HUES48 (cell line): ENCODE results near the gene FNIP2.

ENCODE experiments used
- H3K27ac ChIP-seq: one replicate; pipeline ENCODE4 v1.7.0; 2013; ENCODE audit warnings: low read depth, low read length, inconsistent platforms
- H3K27me3 ChIP-seq: 2 replicates; pipeline ENCODE4 v1.6.1; 2013; ENCODE audit warnings: mild to moderate bottlenecking, low read length; ENCODE audit not compliant: control insufficient read depth, insufficient read depth
- H3K36me3 ChIP-seq: 2 replicates; pipeline ENCODE4 v1.6.1; 2013; ENCODE audit warnings: low read length; ENCODE audit not compliant: control insufficient read depth, insufficient read depth
- H3K4me1 ChIP-seq: 2 replicates; pipeline ENCODE4 v1.6.1; 2013; ENCODE audit warnings: mild to moderate bottlenecking, low read length; ENCODE audit not compliant: control insufficient read depth, insufficient read depth
- H3K4me3 ChIP-seq: 2 replicates; pipeline ENCODE4 v1.5.1; 2013; ENCODE audit warnings: mild to moderate bottlenecking, low read depth, low read length
- H3K9ac ChIP-seq: 2 replicates; pipeline ENCODE4 v1.6.1; 2013; ENCODE audit warnings: mild to moderate bottlenecking, low read depth, low read length, moderate library complexity
- H3K9me3 ChIP-seq: 2 replicates; pipeline ENCODE4 v1.6.1; 2013; ENCODE audit warnings: low read length; ENCODE audit not compliant: control insufficient read depth, insufficient read depth

FNIP2 gene

GRCh38 chr4:158768555-158769174 lies at the start of gene FNIP2:
FNIP2 (plus strand) TSS chr4:158769026; CDS start chr4:158769213, 187 bp downstream.
- no peaks in the 10 kb centered on the region for H3K36me3 ChIP-seq
- peaks cover 14% of the 10 kb centered on the region; the same call in 1 of the 2 replicates for H3K4me1 ChIP-seq
- peak within 1 kb of the TSS; percentile 99 for H3K4me3 ChIP-seq
- H3K27ac ChIP-seq, result peak within 1 kb of the TSS; percentile 87
- peak within 1 kb of the TSS; percentile 94 for H3K9ac ChIP-seq
- no peaks in the 10 kb centered on the region for H3K9me3 ChIP-seq
- H3K27me3 ChIP-seq, result peaks cover 11% of the 10 kb centered on the region

- Histone ChIP-seq H3K9me3 (no peaks in the 10 kb centered on the region), H3K27me3 (no peaks in the 10 kb centered on the region), H3K27ac (no peak overlapping the region), H3K36me3 (peaks cover 45% of the 10 kb centered on the region), H3K4me3 (peak overlapping the region; percentile 82), H3K9ac (peak overlapping the region; percentile 81; the same call in 1 of the 2 replicates), H3K4me1 (peaks cover 3% of the 10 kb centered on the region)
Measured at GRCh38 chr4:158721680-158722079, 47.1 kb upstream of the FNIP2 start.

DNA sequence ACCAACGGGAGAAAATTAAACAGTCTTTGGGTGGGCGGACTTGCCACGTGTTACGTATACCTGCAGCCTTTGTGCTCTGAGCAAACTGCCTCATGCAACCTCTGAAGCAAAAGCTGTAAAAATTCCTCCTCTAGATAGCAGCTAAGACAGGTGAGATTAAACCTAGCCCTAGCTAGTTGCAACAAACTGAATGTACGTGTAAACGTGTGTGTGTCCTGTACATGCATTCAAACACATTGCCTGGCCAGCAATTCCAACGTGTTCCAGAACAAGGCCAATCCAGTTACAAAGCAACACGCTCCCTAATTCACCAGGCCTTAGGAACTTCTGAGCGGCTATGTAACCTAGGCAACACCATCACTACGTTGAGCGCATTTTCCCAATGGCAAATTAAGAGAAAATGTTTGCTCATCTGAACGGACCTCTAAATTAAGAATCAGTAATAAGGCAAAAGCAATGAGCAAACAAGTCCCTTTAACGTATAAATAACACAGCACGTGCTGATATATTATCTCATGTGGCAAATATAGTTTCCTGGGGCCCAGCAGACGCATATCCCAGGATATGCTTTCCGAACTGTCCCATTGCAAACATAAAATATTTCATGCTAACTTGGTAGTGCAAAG lies 46.4 kb upstream of the FNIP2 start:
- H3K4me3 ChIP-seq, result peak overlapping the region; percentile 82
- peak overlapping the region; percentile 85 for H3K27ac ChIP-seq

GRCh38 chr4:158722917-158723793 lies 45.7 kb upstream of the FNIP2 start, which contains the start of gene PPID:
PPID (minus strand) TSS chr4:158723396; CDS start chr4:158723288, 108 bp downstream.
- Histone ChIP-seq H3K27me3 (no peaks in the 10 kb centered on the region; the same call in 1 of the 2 replicates), H3K4me1 (peaks cover 3% of the 10 kb centered on the region), H3K9ac (peak within 1 kb of the TSS; percentile 81), H3K4me3 (peak within 1 kb of the TSS; percentile 82), H3K9me3 (no peaks in the 10 kb centered on the region), H3K27ac (peak within 1 kb of the TSS; percentile 85), H3K36me3 (peaks cover 31% of the 10 kb centered on the region)

More for the DNA sequence above, 46.4 kb upstream of the FNIP2 start:
- H3K27me3 ChIP-seq, result no peaks in the 10 kb centered on the region
- H3K36me3 ChIP-seq, result peaks cover 38% of the 10 kb centered on the region
- H3K9me3 ChIP-seq, result no peaks in the 10 kb centered on the region
- H3K9ac ChIP-seq, result peak overlapping the region; percentile 81
- H3K4me1 ChIP-seq, result peaks cover 3% of the 10 kb centered on the region

- Histone ChIP-seq H3K27me3 (no peaks in the 10 kb centered on the region; the same call in 1 of the 2 replicates), H3K4me3 (no peak overlapping the region), H3K9ac (no peak overlapping the region), H3K9me3 (no peaks in the 10 kb centered on the region), H3K4me1 (peaks cover 8% of the 10 kb centered on the region), H3K27ac (no peak overlapping the region), H3K36me3 (peaks cover 16% of the 10 kb centered on the region)
Measured at GRCh38 chr4:158724637-158725036, 44.2 kb upstream of the FNIP2 start.

DNA sequence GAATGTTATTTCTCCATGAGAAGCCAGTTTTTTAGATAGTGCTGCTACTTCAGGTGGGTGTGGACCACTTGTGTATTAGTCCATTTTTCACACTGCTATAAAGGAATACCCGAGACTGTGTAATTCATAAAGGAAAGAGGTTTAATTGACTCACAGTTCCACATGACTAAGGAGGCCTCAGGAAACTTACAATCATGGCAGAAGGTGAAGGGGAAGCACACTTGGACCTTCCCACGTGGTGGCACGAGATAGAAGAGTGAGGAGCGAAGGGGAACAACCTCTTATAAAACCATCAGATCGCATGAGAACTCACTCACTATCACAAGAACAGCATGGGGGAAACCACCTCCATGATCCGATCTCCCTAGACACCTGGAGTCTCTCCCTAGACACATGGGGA lies 42.2 kb upstream of the FNIP2 start:
- Histone ChIP-seq H3K36me3 (no peaks in the 10 kb centered on the region), H3K4me3 (no peak overlapping the region), H3K9ac (no peak overlapping the region), H3K27me3 (no peaks in the 10 kb centered on the region; the same call in 1 of the 2 replicates), H3K4me1 (peaks cover 8% of the 10 kb centered on the region), H3K9me3 (no peaks in the 10 kb centered on the region), H3K27ac (no peak overlapping the region)

DNA sequence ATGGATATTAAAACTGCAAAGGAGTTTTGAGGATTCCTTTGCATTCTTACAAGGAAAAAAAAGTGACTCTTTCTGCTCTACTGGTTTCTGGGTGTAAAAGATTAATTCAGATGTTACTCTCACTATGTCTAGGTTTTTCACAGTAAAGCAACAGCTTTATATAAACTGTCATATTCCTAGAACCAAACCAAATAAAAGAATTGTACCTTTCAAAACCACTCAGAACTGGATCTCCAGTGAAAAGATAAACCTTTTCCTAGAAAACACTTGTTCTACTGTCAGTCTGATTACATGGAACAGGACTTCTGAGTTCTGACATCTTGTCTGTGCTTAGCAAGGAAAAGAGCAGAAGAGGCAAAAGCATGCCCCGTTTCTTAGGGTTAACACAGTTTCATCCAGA lies 40.6 kb upstream of the FNIP2 start:
- H3K27me3 ChIP-seq, result no peaks in the 10 kb centered on the region; the same call in 1 of the 2 replicates
- no peaks in the 10 kb centered on the region for H3K9me3 ChIP-seq
- no peak overlapping the region for H3K27ac ChIP-seq

GRCh38 chr4:158729716-158730559 lies 38.9 kb upstream of the FNIP2 start:
- H3K27ac ChIP-seq, result no peak overlapping the region
- no peaks in the 10 kb centered on the region; the same call in 1 of the 2 replicates for H3K27me3 ChIP-seq
- H3K9me3 ChIP-seq, result no peaks in the 10 kb centered on the region
- no peak overlapping the region for H3K9ac ChIP-seq
- H3K36me3 ChIP-seq, result no peaks in the 10 kb centered on the region
- peaks cover 5% of the 10 kb centered on the region; the same call in 1 of the 2 replicates for H3K4me1 ChIP-seq
- no peak overlapping the region for H3K4me3 ChIP-seq

More for the DNA sequence above, 40.6 kb upstream of the FNIP2 start:
- Histone ChIP-seq H3K9ac (no peak overlapping the region), H3K36me3 (no peaks in the 10 kb centered on the region), H3K4me3 (no peak overlapping the region), H3K4me1 (peaks cover 8% of the 10 kb centered on the region)

DNA sequence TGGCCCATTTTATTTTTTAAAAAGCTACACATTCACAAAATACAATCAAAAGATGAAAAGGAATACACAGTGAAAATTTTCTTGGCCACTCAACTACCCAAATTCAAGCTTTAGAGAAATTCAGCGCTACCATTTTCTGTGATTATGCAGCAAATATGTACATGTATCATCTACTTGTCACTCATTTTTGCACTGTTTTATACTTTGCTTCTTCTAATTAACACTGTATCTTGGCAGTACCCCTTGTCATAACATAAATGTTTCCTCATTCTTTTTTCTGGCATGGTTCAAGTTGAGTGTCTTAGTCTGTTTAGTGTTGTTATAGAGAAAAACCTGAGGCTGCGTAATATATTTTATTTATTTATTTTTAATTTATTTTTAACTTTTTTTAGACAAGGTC lies 30.0 kb upstream of the FNIP2 start:
- Histone ChIP-seq H3K36me3 (no peaks in the 10 kb centered on the region), H3K4me1 (no peaks in the 10 kb centered on the region), H3K27me3 (no peaks in the 10 kb centered on the region), H3K9me3 (no peaks in the 10 kb centered on the region), H3K4me3 (no peak overlapping the region), H3K27ac (no peak overlapping the region), H3K9ac (no peak overlapping the region)

DNA sequence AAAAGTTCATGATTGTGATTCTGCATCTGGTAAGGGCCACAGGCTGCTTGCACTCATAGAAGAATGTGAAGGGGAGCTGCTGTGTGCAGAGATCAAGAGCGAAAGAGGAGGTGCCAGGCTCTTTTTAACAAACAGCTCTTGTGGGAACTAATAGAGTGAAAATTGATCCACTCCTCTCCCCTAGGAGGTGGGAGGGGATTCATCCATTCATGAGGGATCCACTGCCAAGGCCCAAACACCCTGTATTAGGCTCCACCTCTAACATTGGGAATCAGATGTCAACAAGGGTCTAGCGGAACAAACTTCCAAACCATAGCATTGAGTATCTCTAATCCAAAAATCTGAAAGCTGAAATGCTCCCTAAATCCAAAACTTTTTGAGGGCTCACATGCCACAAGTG lies 29.2 kb upstream of the FNIP2 start:
- Histone ChIP-seq H3K9ac (no peak overlapping the region), H3K36me3 (no peaks in the 10 kb centered on the region), H3K9me3 (no peaks in the 10 kb centered on the region), H3K4me3 (no peak overlapping the region), H3K4me1 (no peaks in the 10 kb centered on the region), H3K27me3 (no peaks in the 10 kb centered on the region), H3K27ac (no peak overlapping the region)
